H9 (cell line): ENCODE results near the gene ANKRD30A. TPM values are rescaled to one million over a fixed set of nuclear protein-coding genes. Genes with fewer than 3 reads are reported as not detected.

Experiments used
- DNase-seq: peaks from one replicate; pipeline ENCODE4 v3.0.0-alpha.2; 2017
- H2AFZ ChIP-seq: one replicate; pipeline ENCODE4 v1.6.1; 2013; ENCODE audit warnings: mild to moderate bottlenecking, low read length, control low read depth, moderate library complexity
- H2AK5ac ChIP-seq: 2 replicates; pipeline ENCODE4 v1.6.1; 2013; ENCODE audit warnings: low read length, control low read depth, mixed read lengths; ENCODE audit not compliant: insufficient read length
- H2BK120ac ChIP-seq: one replicate; pipeline ENCODE4 v1.6.1; 2013; ENCODE audit warnings: low read depth, mild to moderate bottlenecking, low read length, control low read depth, inconsistent platforms; ENCODE audit not compliant: poor library complexity, severe bottlenecking
- H2BK12ac ChIP-seq: 2 replicates; pipeline ENCODE4 v1.6.1; 2013; ENCODE audit warnings: low read length, control low read depth, mixed read lengths, low read depth; ENCODE audit not compliant: insufficient read length
- H2BK15ac ChIP-seq: 2 replicates; pipeline ENCODE4 v1.6.1; 2013; ENCODE audit warnings: low read depth, low read length, control low read depth
- H2BK20ac ChIP-seq: one replicate; pipeline ENCODE4 v1.6.1; 2013; ENCODE audit warnings: low read depth, mild to moderate bottlenecking, low read length, control low read depth, inconsistent platforms; ENCODE audit not compliant: poor library complexity, severe bottlenecking
- H2BK5ac ChIP-seq: 2 replicates; pipeline ENCODE4 v1.6.1; 2013; ENCODE audit warnings: low read length, control low read depth, mixed read lengths; ENCODE audit not compliant: insufficient read length
- H3K14ac ChIP-seq: 2 replicates; pipeline ENCODE4 v1.6.1; 2013; ENCODE audit warnings: low read length, control low read depth; ENCODE audit not compliant: insufficient read depth
- H3K18ac ChIP-seq: 2 replicates; pipeline ENCODE4 v1.6.1; 2013; ENCODE audit warnings: low read depth, mild to moderate bottlenecking, mixed read lengths, low read length, control low read depth; ENCODE audit not compliant: insufficient read length
- H3K23ac ChIP-seq: 2 replicates; pipeline ENCODE4 v1.6.1; 2013; ENCODE audit warnings: low read length, control low read depth, mixed read lengths, low read depth; ENCODE audit not compliant: insufficient read length
- H3K23me2 ChIP-seq: 2 replicates; pipeline ENCODE4 v1.6.1; 2013; ENCODE audit warnings: low read depth, mild to moderate bottlenecking, mixed read lengths, low read length, control low read depth; ENCODE audit not compliant: insufficient read length, poor library complexity, severe bottlenecking
- H3K27ac ChIP-seq: 2 replicates; pipeline ENCODE4 v1.5.1; 2013; ENCODE audit warnings: low read length, control low read depth, mixed read lengths, low read depth; ENCODE audit not compliant: insufficient read length
- H3K27me3 ChIP-seq: 2 replicates; pipeline ENCODE4 v1.6.1; 2013; ENCODE audit warnings: low read length, control low read depth, inconsistent platforms; ENCODE audit not compliant: insufficient read depth
- H3K4ac ChIP-seq: 2 replicates; pipeline ENCODE4 v1.6.1; 2013; ENCODE audit warnings: low read depth, mild to moderate bottlenecking, control low read depth, inconsistent platforms, low read length, moderate library complexity
- H3K4me1 ChIP-seq: 2 replicates; pipeline ENCODE4 v1.6.1; 2013; ENCODE audit warnings: low read length, control low read depth, inconsistent platforms; ENCODE audit not compliant: insufficient read depth
- H3K4me2 ChIP-seq: 2 replicates; pipeline ENCODE4 v1.6.1; 2013; ENCODE audit warnings: low read length, control low read depth, mixed read lengths; ENCODE audit not compliant: insufficient read length, insufficient read depth
- H3K56ac ChIP-seq: 2 replicates; pipeline ENCODE4 v1.6.1; 2013; ENCODE audit warnings: low read depth, mild to moderate bottlenecking, mixed read lengths, low read length, control low read depth; ENCODE audit not compliant: insufficient read length
- H3K79me1 ChIP-seq: 2 replicates; pipeline ENCODE4 v1.6.1; 2013; ENCODE audit warnings: low read depth, mild to moderate bottlenecking, moderate library complexity, low read length, control low read depth, inconsistent platforms; ENCODE audit not compliant: insufficient read depth, poor library complexity, severe bottlenecking
- H3K79me2 ChIP-seq: 2 replicates; pipeline ENCODE4 v1.6.1; 2013; ENCODE audit warnings: low read length, control low read depth, inconsistent platforms; ENCODE audit not compliant: insufficient read depth
- H3K9ac ChIP-seq: 2 replicates; pipeline ENCODE4 v1.6.1; 2013; ENCODE audit warnings: low read length, control low read depth, mixed read lengths; ENCODE audit not compliant: insufficient read length; ENCODE audit errors: extremely low read depth
- H3K9me3 ChIP-seq: one replicate; pipeline ENCODE4 v1.6.1; 2013; ENCODE audit warnings: low read depth, low read length, inconsistent platforms; ENCODE audit not compliant: control insufficient read depth
- H3T11ph ChIP-seq: one replicate; pipeline ENCODE4 v1.6.1; 2013; ENCODE audit warnings: mild to moderate bottlenecking, low read length, control low read depth, inconsistent platforms
- H4K20me1 ChIP-seq: one replicate; pipeline ENCODE4 v1.6.1; 2013; ENCODE audit not compliant: control insufficient read depth, insufficient read length, insufficient read depth
- H4K5ac ChIP-seq: 2 replicates; pipeline ENCODE4 v1.6.1; 2013; ENCODE audit warnings: low read depth, mild to moderate bottlenecking, mixed read lengths, low read length, control low read depth; ENCODE audit not compliant: insufficient read length
- H4K8ac ChIP-seq: replicated peaks from 2 replicates; pipeline ENCODE4 v1.6.1; 2013; ENCODE audit warnings: low read length, control low read depth, mixed read lengths, low read depth; ENCODE audit not compliant: insufficient read length
- H4K91ac ChIP-seq: 2 replicates; pipeline ENCODE4 v1.6.1; 2013; ENCODE audit warnings: low read depth, mild to moderate bottlenecking, moderate library complexity, mixed read lengths, low read length, control low read depth; ENCODE audit not compliant: insufficient read length
- H3K27ac Mint-ChIP-seq, 3 experiments: 2 replicates in 2 of 3; 3 replicates in 1 of 3; pipeline ENCODE4 v1.8.0; 2020 to 2021; ENCODE audit warnings: mixed read lengths in 3 of 3, mild to moderate bottlenecking in 1 of 3, moderate library complexity in 1 of 3
- H3K27me3 Mint-ChIP-seq: 2 replicates; pipeline ENCODE4 v1.8.0; 2021; ENCODE audit warnings: low read depth, mild to moderate bottlenecking, moderate library complexity, mixed read lengths
- H3K36me3 Mint-ChIP-seq, 3 experiments: 2 replicates in 2 of 3; 3 replicates in 1 of 3; pipeline ENCODE4 v1.8.0; 2020 to 2021; ENCODE audit warnings: low read depth in 3 of 3, mixed read lengths in 3 of 3; ENCODE audit not compliant: insufficient read depth in 1 of 3
- H3K4me1 Mint-ChIP-seq, 2 experiments: 2 replicates each; pipeline ENCODE4 v1.8.0; 2020; ENCODE audit warnings: mixed read lengths in 2 of 2
- H3K4me3 Mint-ChIP-seq, 2 experiments: 2 replicates in 1 of 2; 3 replicates in 1 of 2; pipeline ENCODE4 v1.8.0; 2020 to 2021; ENCODE audit warnings: mild to moderate bottlenecking in 2 of 2, mixed read lengths in 2 of 2, moderate library complexity in 1 of 2
- H3K9me3 Mint-ChIP-seq, 2 experiments: 2 replicates in 1 of 2; 3 replicates in 1 of 2; pipeline ENCODE4 v1.8.0; 2020; ENCODE audit warnings: mild to moderate bottlenecking in 2 of 2, mixed read lengths in 2 of 2, moderate library complexity in 1 of 2
- WGBS: extraction: QIAGEN DNeasy Blood & Tissue Kit; methylation state at CpG from one replicate; pipeline ENCODE4 v1.1.7; 2013; ENCODE audit warnings: missing lambda C conversion rate, low lambda C conversion rate, mixed read lengths; ENCODE audit not compliant: insufficient read length; ENCODE audit errors: extremely low coverage; 5-methylcytosine and 5-hydroxymethylcytosine counted together
- total RNA-seq: library from RNA; stranded (reverse); gene quantifications from 2 replicates; pipeline ENCODE4 v1.2.1, GENCODE V29; 2021
- TF ChIP-seq, protein P1 (sequence below): fragments of 200-600 bp; sonication (generic); conservative IDR thresholded peaks from 3 replicates; pipeline ENCODE4 v1.8.0; 2021; ENCODE audit warnings: antibody characterized with exemption, mild to moderate bottlenecking

Gene ANKRD30A
- total RNA-seq, 1 experiment from 2014 or later = not detected

DNA sequence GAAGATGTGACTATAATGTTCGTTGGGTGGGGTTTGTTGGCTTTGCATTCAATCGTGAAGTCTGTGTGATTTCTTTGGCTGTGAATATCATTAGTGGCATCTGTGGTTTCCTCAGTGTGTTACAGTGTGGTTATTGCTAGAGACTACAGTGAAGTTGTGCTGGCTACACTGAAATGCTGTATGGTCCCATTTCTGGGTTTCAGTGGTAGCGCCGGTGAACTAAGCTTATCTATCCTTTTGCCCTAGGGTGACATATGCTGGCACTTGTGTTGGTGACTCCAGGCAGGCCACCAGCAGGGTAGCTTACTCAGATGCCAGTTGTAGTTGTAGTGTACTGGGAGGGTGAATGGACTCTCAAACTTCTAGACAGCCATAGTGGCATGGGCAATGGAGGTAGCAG, 259.5 kb downstream of the ANKRD30A start:
- Mint-ChIP-seq H3K9me3 (peaks cover 85 to 88% of the 10 kb centered on the region in 2 experiments), H3K27me3 (no peaks in the 10 kb centered on the region; the same call in 1 of the 2 replicates), H3K4me1 (no peaks in the 10 kb centered on the region), H3K27ac (no peak overlapping the region), H3K36me3 (peaks cover 7 to 26% (median 16%) of the 10 kb centered on the region in 3 experiments), H3K4me3 (no peak overlapping the region)
- no peak overlapping the region for H3K18ac ChIP-seq
- no peak for DNase-seq
- peaks cover 42% of the 10 kb centered on the region for H3K9me3 ChIP-seq
- H4K91ac ChIP-seq = no peak overlapping the region
- H2BK120ac ChIP-seq = no peak overlapping the region
- H3K27me3 ChIP-seq = no peaks in the 10 kb centered on the region
- H3K23me2 ChIP-seq = no peaks in the 10 kb centered on the region
- H3T11ph ChIP-seq = no peak overlapping the region
- H2BK15ac ChIP-seq = no peak overlapping the region
- no peak overlapping the region for H3K23ac ChIP-seq
- H2BK5ac ChIP-seq = no peak overlapping the region
- H3K9ac ChIP-seq = no peak overlapping the region
- no peaks in the 10 kb centered on the region for H3K4me1 ChIP-seq
- H3K14ac ChIP-seq = no peak overlapping the region
- no peak overlapping the region for H3K56ac ChIP-seq
- H3K4me2 ChIP-seq = no peak overlapping the region
- no peak overlapping the region for H3K27ac ChIP-seq
- WGBS = no CpG with 5 or more reads among the region's 4 CpGs
- H3K79me1 ChIP-seq = no peaks in the 10 kb centered on the region
- no peak overlapping the region for H2BK12ac ChIP-seq
- H4K8ac ChIP-seq = no peak overlapping the region
- H2AFZ ChIP-seq = no peak overlapping the region
- H3K79me2 ChIP-seq = no peaks in the 10 kb centered on the region
- H2AK5ac ChIP-seq = no peak overlapping the region
- H2BK20ac ChIP-seq = no peak overlapping the region
- no peaks in the 10 kb centered on the region for H4K20me1 ChIP-seq
- H4K5ac ChIP-seq = no peak overlapping the region
- TF ChIP-seq, protein P1, sequence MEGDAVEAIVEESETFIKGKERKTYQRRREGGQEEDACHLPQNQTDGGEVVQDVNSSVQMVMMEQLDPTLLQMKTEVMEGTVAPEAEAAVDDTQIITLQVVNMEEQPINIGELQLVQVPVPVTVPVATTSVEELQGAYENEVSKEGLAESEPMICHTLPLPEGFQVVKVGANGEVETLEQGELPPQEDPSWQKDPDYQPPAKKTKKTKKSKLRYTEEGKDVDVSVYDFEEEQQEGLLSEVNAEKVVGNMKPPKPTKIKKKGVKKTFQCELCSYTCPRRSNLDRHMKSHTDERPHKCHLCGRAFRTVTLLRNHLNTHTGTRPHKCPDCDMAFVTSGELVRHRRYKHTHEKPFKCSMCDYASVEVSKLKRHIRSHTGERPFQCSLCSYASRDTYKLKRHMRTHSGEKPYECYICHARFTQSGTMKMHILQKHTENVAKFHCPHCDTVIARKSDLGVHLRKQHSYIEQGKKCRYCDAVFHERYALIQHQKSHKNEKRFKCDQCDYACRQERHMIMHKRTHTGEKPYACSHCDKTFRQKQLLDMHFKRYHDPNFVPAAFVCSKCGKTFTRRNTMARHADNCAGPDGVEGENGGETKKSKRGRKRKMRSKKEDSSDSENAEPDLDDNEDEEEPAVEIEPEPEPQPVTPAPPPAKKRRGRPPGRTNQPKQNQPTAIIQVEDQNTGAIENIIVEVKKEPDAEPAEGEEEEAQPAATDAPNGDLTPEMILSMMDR = no peak
- H3K4ac ChIP-seq = no peak overlapping the region
